Measurements from ENCODE around the gene NR2E3.

- no peak for TF ChIP-seq GATA2 (IDR thresholded peaks at IDR 0.05; ENCODE audit: low read depth, low read length)
- no peak for TF ChIP-seq GATA3 (IDR thresholded peaks at IDR 0.05; ENCODE audit: low read depth, low read length)
Measured at GRCh38 chr15:71781965-71782265, 28.4 kb upstream of the NR2E3 start.

Measured in SH-SY5Y (cell line).